ENCODE data around the gene SRPRA.

Gene SRPRA

DNA sequence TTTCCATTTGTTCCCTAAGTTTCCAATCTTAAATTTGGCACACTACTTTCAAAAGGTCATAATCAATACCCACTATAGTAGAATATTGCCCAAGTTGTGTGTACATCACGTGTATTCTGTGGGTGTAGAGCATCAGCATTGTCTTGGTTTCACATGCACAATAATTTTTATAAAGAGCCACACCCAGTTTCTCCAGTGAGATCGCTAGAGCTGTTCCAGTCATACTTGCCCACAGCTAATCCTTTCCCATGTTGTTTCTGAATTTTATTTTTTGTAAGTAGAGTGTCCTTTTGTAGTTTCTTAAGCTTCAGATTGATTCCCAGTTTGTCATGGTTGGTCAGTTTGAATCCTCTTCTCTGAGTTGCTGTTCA is 43.4 kb downstream of the SRPRA start:
- DNase-seq: no peak

DNA sequence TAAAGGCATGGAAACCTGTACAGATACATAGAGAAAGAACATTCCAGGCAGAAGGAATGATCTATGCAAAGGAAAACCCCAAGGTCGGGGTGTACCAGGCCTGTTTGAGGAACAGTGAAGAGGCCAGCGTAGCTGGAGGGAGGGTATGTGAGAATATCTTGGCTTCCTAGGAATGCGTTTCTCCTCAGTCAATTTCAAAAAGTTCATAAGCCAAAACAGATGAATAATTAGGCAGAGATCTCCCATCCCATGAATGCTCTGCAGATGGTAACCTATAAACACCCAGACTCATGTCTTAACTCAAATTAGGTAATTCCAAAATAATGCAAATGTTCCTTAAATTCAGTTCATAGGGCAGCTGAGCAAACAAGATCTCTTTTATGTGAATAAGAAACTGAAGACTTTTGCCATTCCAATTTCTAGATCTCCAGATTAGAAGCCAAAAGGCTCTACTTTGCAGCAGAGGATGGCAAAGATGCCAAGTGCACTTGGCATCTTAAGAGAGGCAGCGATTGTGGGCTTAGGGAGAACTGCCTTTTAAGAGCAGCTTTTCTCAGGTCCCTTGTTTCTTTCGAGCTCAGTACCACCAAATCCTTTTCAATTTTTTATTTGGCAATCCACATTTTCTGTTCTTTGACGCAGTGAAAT is 43.9 kb downstream of the SRPRA start:
- no peak for DNase-seq

DNA sequence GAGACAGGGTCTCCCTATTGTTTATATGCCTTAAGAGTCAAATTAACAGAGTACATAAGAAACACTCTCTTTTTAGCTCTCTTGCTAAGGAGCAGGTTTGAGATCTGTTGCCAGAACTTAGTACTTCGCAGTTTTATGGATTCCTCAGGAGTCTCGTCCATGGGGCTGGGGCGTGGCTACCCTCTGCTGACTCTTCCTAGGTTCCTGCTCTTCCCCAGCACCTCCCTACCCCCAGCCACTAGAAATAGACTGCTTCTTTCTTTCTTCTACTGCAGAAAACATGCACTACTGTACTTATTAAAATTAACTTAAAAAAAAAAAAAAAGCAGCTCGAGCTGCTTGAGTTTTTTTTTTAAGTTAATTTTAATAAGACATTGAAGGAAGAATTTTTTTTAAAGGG is 49.1 kb downstream of the SRPRA start:
- no peak for DNase-seq

GRCh38 chr11:126217491-126217890 is 51.2 kb downstream of the SRPRA start:
- no peak for DNase-seq

DNA sequence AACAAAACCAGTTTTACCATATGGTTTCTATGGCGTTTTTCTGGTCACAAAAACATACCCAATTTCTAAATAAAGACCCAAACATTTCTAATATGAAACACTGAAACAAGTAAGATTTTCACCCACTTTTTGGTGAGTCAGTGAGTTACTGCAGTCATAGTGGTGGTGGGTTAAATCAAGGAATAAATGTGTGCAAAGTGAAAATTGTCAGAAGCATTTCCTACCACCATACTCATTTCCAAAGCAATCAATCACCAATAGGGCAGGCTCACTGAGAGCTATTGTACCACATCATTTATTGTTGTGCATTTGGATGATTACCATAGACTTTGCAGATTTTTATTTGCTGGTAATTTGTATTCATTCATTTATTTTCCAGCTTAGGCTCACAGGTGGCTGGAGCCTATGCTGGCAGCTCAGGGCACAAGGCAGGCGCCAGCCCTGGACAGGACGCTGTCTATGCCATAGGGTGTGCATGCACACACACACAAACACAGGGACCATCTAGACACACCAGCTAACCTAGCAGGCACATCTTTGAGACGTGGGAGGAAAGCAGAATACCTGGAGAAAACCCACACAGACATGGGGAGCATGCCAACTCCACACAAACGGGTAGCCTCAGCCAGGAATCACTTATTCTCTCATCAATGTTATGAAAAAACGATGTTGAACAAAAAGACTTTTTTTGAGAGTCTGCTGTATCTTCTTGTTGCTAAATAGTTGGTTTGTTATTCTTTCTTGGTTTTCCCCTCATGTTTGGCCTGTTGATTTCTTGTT is 52.0 kb downstream of the SRPRA start:
- DNase-seq: no peak

GRCh38 chr11:126214841-126215240 is 53.9 kb downstream of the SRPRA start:
- DNase-seq: no peak

DNA sequence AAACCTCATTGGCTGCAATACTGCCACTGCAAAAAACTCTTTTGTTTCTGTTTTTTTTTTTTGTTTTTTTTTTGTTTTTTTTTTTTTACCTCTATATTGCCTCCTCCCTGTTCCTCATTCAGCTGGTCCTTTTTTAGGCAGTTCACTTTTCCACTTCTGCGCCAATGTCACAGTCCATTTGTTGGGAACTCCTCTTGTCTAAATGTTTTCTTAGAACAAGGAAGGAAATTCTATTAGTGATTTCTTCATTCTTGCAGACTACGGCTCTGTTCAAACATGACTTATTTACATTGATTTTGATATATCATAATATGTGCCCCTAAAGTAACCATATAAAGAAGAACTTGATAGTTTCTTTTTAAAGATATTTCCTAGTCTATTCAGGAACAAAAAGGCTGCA is 54.3 kb downstream of the SRPRA start:
- DNase-seq: no peak
